ENCODE results near the gene ACADVL.

DNA sequence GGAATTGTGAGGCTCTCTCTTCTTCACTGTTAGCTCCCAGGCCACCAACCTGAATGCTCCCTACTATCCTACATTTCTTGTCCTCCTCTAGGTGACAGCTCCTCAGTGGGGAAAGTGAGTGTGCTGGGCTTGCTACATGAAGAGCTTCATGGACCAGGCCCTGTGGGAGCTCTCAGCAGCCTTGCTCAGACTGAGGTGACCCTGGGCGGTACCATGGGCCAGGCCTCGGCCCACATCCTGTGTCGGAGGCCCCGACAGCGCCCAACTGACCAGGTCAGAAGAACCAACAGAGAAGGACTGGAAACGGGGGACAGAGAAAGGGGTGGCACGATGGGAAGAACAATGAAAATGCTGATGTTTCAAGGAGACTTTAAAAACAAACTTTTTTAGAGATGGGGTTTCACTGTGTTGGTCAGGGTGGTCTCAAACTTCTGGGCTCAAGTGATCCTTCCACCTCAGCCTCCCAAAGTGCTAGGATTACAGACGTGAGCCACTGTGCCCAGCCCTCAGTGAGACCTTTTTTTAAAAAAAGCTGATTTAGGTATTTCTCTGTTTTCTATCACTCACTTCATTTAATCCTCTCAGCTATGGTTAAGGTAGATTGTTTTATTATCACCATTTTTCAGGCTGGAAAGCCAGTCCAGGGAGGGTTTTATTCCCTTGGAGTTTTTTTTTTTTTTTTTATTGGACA is 37.2 kb downstream of the ACADVL start:
- TF ChIP-seq POLR2AphosphoS5 (IDR thresholded peaks at IDR 0.05) (no peak), POLR2A (IDR thresholded peaks at IDR 0.05) (no peak), EP300 (IDR thresholded peaks at IDR 0.05) (no peak)
- TF ChIP-seq, protein P1, sequence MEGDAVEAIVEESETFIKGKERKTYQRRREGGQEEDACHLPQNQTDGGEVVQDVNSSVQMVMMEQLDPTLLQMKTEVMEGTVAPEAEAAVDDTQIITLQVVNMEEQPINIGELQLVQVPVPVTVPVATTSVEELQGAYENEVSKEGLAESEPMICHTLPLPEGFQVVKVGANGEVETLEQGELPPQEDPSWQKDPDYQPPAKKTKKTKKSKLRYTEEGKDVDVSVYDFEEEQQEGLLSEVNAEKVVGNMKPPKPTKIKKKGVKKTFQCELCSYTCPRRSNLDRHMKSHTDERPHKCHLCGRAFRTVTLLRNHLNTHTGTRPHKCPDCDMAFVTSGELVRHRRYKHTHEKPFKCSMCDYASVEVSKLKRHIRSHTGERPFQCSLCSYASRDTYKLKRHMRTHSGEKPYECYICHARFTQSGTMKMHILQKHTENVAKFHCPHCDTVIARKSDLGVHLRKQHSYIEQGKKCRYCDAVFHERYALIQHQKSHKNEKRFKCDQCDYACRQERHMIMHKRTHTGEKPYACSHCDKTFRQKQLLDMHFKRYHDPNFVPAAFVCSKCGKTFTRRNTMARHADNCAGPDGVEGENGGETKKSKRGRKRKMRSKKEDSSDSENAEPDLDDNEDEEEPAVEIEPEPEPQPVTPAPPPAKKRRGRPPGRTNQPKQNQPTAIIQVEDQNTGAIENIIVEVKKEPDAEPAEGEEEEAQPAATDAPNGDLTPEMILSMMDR (IDR thresholded peaks at IDR 0.05) = no peak
